HepG2 (cell line): ENCODE results near the gene NWD2. TPM values are rescaled to one million over a fixed set of nuclear protein-coding genes. Genes with fewer than 3 reads are reported as not detected.

ENCODE experiments used
- ARNT2 ChIP-seq: sonication (generic); formaldehyde crosslinking; IDR thresholded peaks from 2 replicates; pipeline ENCODE4 v1.8.0; 2022; ENCODE audit warnings: mild to moderate bottlenecking, low read depth, missing genetic modification reagents, moderate library complexity
- CREBL2 ChIP-seq: sonication (generic); formaldehyde crosslinking; IDR thresholded peaks from 2 replicates; pipeline ENCODE4 v1.8.1; 2023; ENCODE audit warnings: missing genetic modification reagents, mild to moderate bottlenecking, borderline replicate concordance
- HIVEP1 ChIP-seq: sonication (generic); formaldehyde crosslinking; IDR thresholded peaks from 2 replicates; pipeline ENCODE4 v1.4.0; 2020; ENCODE audit warnings: mild to moderate bottlenecking, missing genetic modification reagents
- IRF1 ChIP-seq: sonication (generic); formaldehyde crosslinking; IDR thresholded peaks from 2 replicates; pipeline ENCODE4 v1.4.0; 2020; ENCODE audit warnings: low read depth, mild to moderate bottlenecking, missing genetic modification reagents
- MAFF ChIP-seq: IDR thresholded peaks from 2 replicates; pipeline ENCODE4 v1.6.1; 2011; ENCODE audit warnings: low read depth, low read length, improper control_type of control experiment
- PRDM10 ChIP-seq: sonication (generic); formaldehyde crosslinking; IDR thresholded peaks from 2 replicates; pipeline ENCODE4 v1.4.0; 2020; ENCODE audit warnings: low read depth, missing genetic modification reagents
- RELA ChIP-seq: sonication (generic); formaldehyde crosslinking; IDR thresholded peaks from 2 replicates; pipeline ENCODE4 v1.4.0; 2020; ENCODE audit warnings: missing genetic modification reagents
- SMAD3 ChIP-seq: sonication (generic); formaldehyde crosslinking; IDR thresholded peaks from 2 replicates; pipeline ENCODE4 v1.4.0; 2020; ENCODE audit warnings: missing genetic modification reagents
- SRY ChIP-seq: sonication (generic); formaldehyde crosslinking; IDR thresholded peaks from 2 replicates; pipeline ENCODE4 v1.8.0; 2022; ENCODE audit warnings: mild to moderate bottlenecking, missing genetic modification reagents
- TBP ChIP-seq: sonication (generic); formaldehyde crosslinking; IDR thresholded peaks from 2 replicates; pipeline ENCODE4 v1.5.0; 2020; ENCODE audit warnings: missing genetic modification reagents
- ZBTB43 ChIP-seq: sonication (generic); formaldehyde crosslinking; conservative IDR thresholded peaks from 2 replicates; pipeline ENCODE4 v1.4.0; 2020; ENCODE audit warnings: missing genetic modification reagents
- ZNF142 ChIP-seq: sonication (generic); formaldehyde crosslinking; IDR thresholded peaks from 2 replicates; pipeline ENCODE4 v1.4.0; 2020; ENCODE audit warnings: missing genetic modification reagents
- ZNF362 ChIP-seq: sonication (generic); formaldehyde crosslinking; IDR thresholded peaks from 2 replicates; pipeline ENCODE4 v1.4.0; 2020; ENCODE audit warnings: missing genetic modification reagents, mild to moderate bottlenecking, borderline replicate concordance
- ZNF446 ChIP-seq: sonication (generic); formaldehyde crosslinking; IDR thresholded peaks from 2 replicates; pipeline ENCODE4 v1.5.0; 2020; ENCODE audit warnings: mild to moderate bottlenecking, missing genetic modification reagents
- ZSCAN21 ChIP-seq: sonication (generic); formaldehyde crosslinking; IDR thresholded peaks from 2 replicates; pipeline ENCODE4 v1.8.0; 2022; ENCODE audit warnings: mild to moderate bottlenecking, missing genetic modification reagents, moderate library complexity, borderline replicate concordance
- polyA plus RNA-seq, 8 experiments: library from polyadenylated mRNA; depleted of rRNA in 3 of 8; stranded (reverse) in 7 of 8; unstranded in 1 of 8; fragments of >200 nt; fragmentation: Illumina TruSeq in 4 of 8; extraction: Trizol in 4 of 8; gene quantifications; 2 replicates each; pipeline versions ENCODE4 v1.2.1 to v1.2.3, GENCODE V29; 2011 to 2016; ENCODE audit warnings: low read depth in 4 of 8, missing spikeins in 1 of 8, mixed read lengths in 1 of 8; ENCODE audit not compliant: insufficient read depth in 1 of 8
- total RNA-seq, 5 experiments: library from RNA; depleted of rRNA; stranded (reverse); fragments of >200 nt; fragmentation: Illumina TruSeq; extraction: Trizol; gene quantifications; 2 replicates each; pipeline ENCODE4 v1.2.3, GENCODE V29; 2016; ENCODE audit warnings: low read depth in 1 of 5

Gene NWD2
- total and polyA plus RNA-seq, 2 of the 13 experiments (the other 11 are each of a cell fraction or from before 2014, with no cell fraction given): not detected

GRCh38 chr4:37453281-37453998 lies 208.9 kb downstream of the NWD2 start (continued):
- TF ChIP-seq PRDM10 (no peak), TBP (CRISPR knock-in tag) (no peak), SRY (peak; percentile 86), CREBL2 (CRISPR knock-in tag) (no peak), RELA (CRISPR knock-in tag) (no peak), SMAD3 (no peak), MAFF (no peak), ARNT2 (peak; percentile 89), ZNF362 (CRISPR knock-in tag) (no peak; the same call in 1 of the 2 replicates), ZNF446 (CRISPR knock-in tag) (0 out of 2 replicates have a peak, but pooled peaks have one; percentile 43), ZBTB43 (CRISPR knock-in tag) (0 out of 2 replicates have a peak, but pooled peaks have one; percentile 22), HIVEP1 (CRISPR knock-in tag) (peak; percentile 57; the same call in 1 of the 2 replicates), ZSCAN21 (CRISPR knock-in tag) (peak; percentile 61; the same call in 1 of the 2 replicates), IRF1 (peak; percentile 84; the same call in 1 of the 2 replicates), ZNF142 (CRISPR knock-in tag) (peak; percentile 59; the same call in 1 of the 2 replicates)
